HepG2 (cell line): ENCODE measurements around the gene IPMK. TPM values are rescaled to one million over a fixed set of nuclear protein-coding genes. Genes with fewer than 3 reads are reported as not detected.

Experiments
- ARHGAP35 ChIP-seq: sonication (generic); formaldehyde crosslinking; IDR thresholded peaks from 2 replicates; pipeline ENCODE4 v1.9.0; 2022; ENCODE audit warnings: mild to moderate bottlenecking, inconsistent platforms, moderate library complexity, missing genetic modification reagents, borderline replicate concordance
- ELF1 ChIP-seq: sonication (generic); formaldehyde crosslinking; IDR thresholded peaks from 2 replicates; pipeline ENCODE4 v1.4.0; 2020; ENCODE audit warnings: missing genetic modification reagents
- KAT8 ChIP-seq: IDR thresholded peaks from 2 replicates; pipeline ENCODE4 v1.6.1; 2016; ENCODE audit warnings: missing genetic modification reagents, missing compliant biosample characterization
- PAXIP1 ChIP-seq: sonication (generic); formaldehyde crosslinking; conservative IDR thresholded peaks from 2 replicates; pipeline ENCODE4 v1.4.0; 2020; ENCODE audit warnings: mild to moderate bottlenecking, missing genetic modification reagents, moderate library complexity
- PHF8 ChIP-seq: sonication (generic); formaldehyde crosslinking; IDR thresholded peaks from 2 replicates; pipeline ENCODE4 v1.5.0; 2020; ENCODE audit warnings: missing genetic modification reagents
- RAD21 ChIP-seq: fragments of 450-650 bp; formaldehyde crosslinking; IDR thresholded peaks from 2 replicates; pipeline ENCODE4 v1.5.0; 2020; ENCODE audit warnings: mild to moderate bottlenecking
- RERE ChIP-seq: IDR thresholded peaks from 2 replicates; pipeline ENCODE4 v1.6.1; 2016; ENCODE audit warnings: low read depth, missing genetic modification reagents, missing compliant biosample characterization
- SP4 ChIP-seq: sonication (generic); formaldehyde crosslinking; IDR thresholded peaks from 2 replicates; pipeline ENCODE4 v1.8.1; 2023; ENCODE audit warnings: mild to moderate bottlenecking, missing genetic modification reagents
- SRY ChIP-seq: sonication (generic); formaldehyde crosslinking; IDR thresholded peaks from 2 replicates; pipeline ENCODE4 v1.8.0; 2022; ENCODE audit warnings: mild to moderate bottlenecking, missing genetic modification reagents
- TAF15 ChIP-seq: fragments of 200-400 bp; formaldehyde crosslinking; IDR thresholded peaks from one replicate; pipeline ENCODE4 v1.6.1; 2018; ENCODE audit warnings: mild to moderate bottlenecking, low read depth, low read length; ENCODE audit not compliant: poor library complexity, severe bottlenecking
- ZBTB42 ChIP-seq: sonication (generic); formaldehyde crosslinking; IDR thresholded peaks from 2 replicates; pipeline ENCODE4 v1.5.0; 2020; ENCODE audit warnings: mild to moderate bottlenecking, missing genetic modification reagents
- ZFP90 ChIP-seq: sonication (generic); formaldehyde crosslinking; IDR thresholded peaks from 2 replicates; pipeline ENCODE4 v1.8.0; 2022; ENCODE audit warnings: missing genetic modification reagents, mild to moderate bottlenecking, inconsistent platforms, borderline replicate concordance
- ZNF235 ChIP-seq: sonication (generic); formaldehyde crosslinking; IDR thresholded peaks from 2 replicates; pipeline ENCODE4 v1.8.1; 2023; ENCODE audit warnings: mild to moderate bottlenecking, missing genetic modification reagents, borderline replicate concordance
- ZNF274 ChIP-seq: sonication (generic); formaldehyde crosslinking; IDR thresholded peaks from 2 replicates; pipeline ENCODE4 v1.5.1; 2020; ENCODE audit warnings: mild to moderate bottlenecking, missing genetic modification reagents
- ZNF282 ChIP-seq: fragments of 450-650 bp; IDR thresholded peaks from 2 replicates; pipeline ENCODE4 v1.6.1; 2018; ENCODE audit not compliant: partially characterized antibody
- ZNF7 ChIP-seq: IDR thresholded peaks from 2 replicates; pipeline ENCODE4 v1.6.1; 2016; ENCODE audit warnings: missing biosample characterization, missing genetic modification reagents
- polyA plus RNA-seq, 8 experiments: library from polyadenylated mRNA; depleted of rRNA in 3 of 8; stranded (reverse) in 7 of 8; unstranded in 1 of 8; fragments of >200 nt; fragmentation: Illumina TruSeq in 4 of 8; extraction: Trizol in 4 of 8; gene quantifications; 2 replicates each; pipeline versions ENCODE4 v1.2.1 to v1.2.3, GENCODE V29; 2011 to 2016; ENCODE audit warnings: low read depth in 4 of 8, missing spikeins in 1 of 8, mixed read lengths in 1 of 8; ENCODE audit not compliant: insufficient read depth in 1 of 8
- total RNA-seq, 5 experiments: library from RNA; depleted of rRNA; stranded (reverse); fragments of >200 nt; fragmentation: Illumina TruSeq; extraction: Trizol; gene quantifications; 2 replicates each; pipeline ENCODE4 v1.2.3, GENCODE V29; 2016; ENCODE audit warnings: low read depth in 1 of 5
- TF ChIP-seq, protein P1 (sequence below): sonication (generic); formaldehyde crosslinking; conservative IDR thresholded peaks from 2 replicates; pipeline ENCODE4 v1.4.0; 2020; ENCODE audit warnings: missing genetic modification reagents

The IPMK gene
- total and polyA plus RNA-seq, 2 of the 13 experiments (the other 11 are each of a cell fraction or from before 2014, with no cell fraction given), result 2.7 to 3.9 TPM

GRCh38 chr10:58150290-58150689, 117.4 kb downstream of the IPMK start (continued):
- TF ChIP-seq RERE (CRISPR knock-in tag), result no peak
- TF ChIP-seq ZNF7 (CRISPR knock-in tag), result no peak
- TF ChIP-seq KAT8 (CRISPR knock-in tag), result no peak
- TF ChIP-seq SP4, result no peak
- no peak for TF ChIP-seq ARHGAP35 (CRISPR knock-in tag)
- no peak for TF ChIP-seq PHF8 (CRISPR knock-in tag)
- no peak for TF ChIP-seq TAF15
- TF ChIP-seq PAXIP1, result peak; percentile 50
- no peak for TF ChIP-seq SRY (CRISPR knock-in tag)
- TF ChIP-seq, protein P1, sequence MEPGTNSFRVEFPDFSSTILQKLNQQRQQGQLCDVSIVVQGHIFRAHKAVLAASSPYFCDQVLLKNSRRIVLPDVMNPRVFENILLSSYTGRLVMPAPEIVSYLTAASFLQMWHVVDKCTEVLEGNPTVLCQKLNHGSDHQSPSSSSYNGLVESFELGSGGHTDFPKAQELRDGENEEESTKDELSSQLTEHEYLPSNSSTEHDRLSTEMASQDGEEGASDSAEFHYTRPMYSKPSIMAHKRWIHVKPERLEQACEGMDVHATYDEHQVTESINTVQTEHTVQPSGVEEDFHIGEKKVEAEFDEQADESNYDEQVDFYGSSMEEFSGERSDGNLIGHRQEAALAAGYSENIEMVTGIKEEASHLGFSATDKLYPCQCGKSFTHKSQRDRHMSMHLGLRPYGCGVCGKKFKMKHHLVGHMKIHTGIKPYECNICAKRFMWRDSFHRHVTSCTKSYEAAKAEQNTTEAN, result no peak
- no peak for TF ChIP-seq ZNF235 (CRISPR knock-in tag)
- TF ChIP-seq RAD21 (CRISPR knock-in tag), result no peak
- TF ChIP-seq ELF1, result no peak
- no peak for TF ChIP-seq ZFP90 (CRISPR knock-in tag)
- TF ChIP-seq ZBTB42, result no peak
- no peak for TF ChIP-seq ZNF282
- TF ChIP-seq ZNF274 (CRISPR knock-in tag), result no peak
